Neural progenitor cell (in vitro differentiated cells): ENCODE measurements around the gene ADD3. TPM values are rescaled to one million over a fixed set of nuclear protein-coding genes. Genes with fewer than 3 reads are reported as not detected.
"Not testable (repeated sequence)": the region's sequence is repeated elsewhere in the genome, so short reads cannot be mapped to it uniquely, and the experiment has no call there.

ENCODE experiments used
- DNase-seq: peaks from one replicate; pipeline ENCODE4 v3.0.0-alpha.2; 2016; ENCODE audit warnings: low spot score
- H2AFZ ChIP-seq: fragments of 200-600 bp; sonication (generic); replicated peaks from 2 replicates; pipeline ENCODE4 v1.6.1; 2016; ENCODE audit warnings: antibody characterized with exemption
- H3F3A ChIP-seq: fragments of 200-600 bp; sonication (generic); 2 replicates; pipeline ENCODE4 v1.6.1; 2016; ENCODE audit warnings: antibody characterized with exemption, low read depth
- H3K27ac ChIP-seq: fragments of 200-600 bp; sonication (generic); 2 replicates; pipeline ENCODE4 v1.5.1; 2016; ENCODE audit warnings: mild to moderate bottlenecking
- H3K27me3 ChIP-seq: fragments of 200-600 bp; sonication (generic); 2 replicates; pipeline ENCODE4 v1.6.1; 2016; ENCODE audit warnings: mild to moderate bottlenecking, moderate library complexity
- H3K36me3 ChIP-seq: fragments of 200-600 bp; sonication (generic); 2 replicates; pipeline ENCODE4 v1.5.1; 2016
- H3K4me1 ChIP-seq: fragments of 200-600 bp; sonication (generic); 2 replicates; pipeline ENCODE4 v1.6.1; 2016; ENCODE audit warnings: mixed run types
- H3K4me2 ChIP-seq: fragments of 200-600 bp; sonication (generic); 2 replicates; pipeline ENCODE4 v1.6.1; 2016
- H3K4me3 ChIP-seq: fragments of 200-600 bp; sonication (generic); 2 replicates; pipeline ENCODE4 v1.5.1; 2016
- H3K79me2 ChIP-seq: fragments of 200-600 bp; sonication (generic); 2 replicates; pipeline ENCODE4 v1.6.1; 2016; ENCODE audit warnings: low read depth
- H3K9ac ChIP-seq: fragments of 200-600 bp; sonication (generic); 2 replicates; pipeline ENCODE4 v1.6.1; 2016
- H3K9me3 ChIP-seq: fragments of 200-600 bp; sonication (generic); 2 replicates; pipeline ENCODE4 v1.5.1; 2016; ENCODE audit warnings: low read depth
- H4K20me1 ChIP-seq: fragments of 200-600 bp; sonication (generic); 2 replicates; pipeline ENCODE4 v1.6.1; 2016; ENCODE audit warnings: low read depth
- H3K27ac Mint-ChIP-seq: 3 replicates; pipeline ENCODE4 v1.8.0; 2021; ENCODE audit warnings: mixed read lengths
- H3K27me3 Mint-ChIP-seq: 2 replicates; pipeline ENCODE4 v1.8.0; 2022; ENCODE audit warnings: low read depth, mild to moderate bottlenecking, inconsistent platforms, moderate library complexity, mixed read lengths; ENCODE audit not compliant: insufficient read depth
- H3K36me3 Mint-ChIP-seq: 3 replicates; pipeline ENCODE4 v1.8.0; 2021; ENCODE audit warnings: mixed read lengths
- H3K4me1 Mint-ChIP-seq: 3 replicates; pipeline ENCODE4 v1.8.0; 2021; ENCODE audit warnings: mixed read lengths
- H3K4me3 Mint-ChIP-seq: 3 replicates; pipeline ENCODE4 v1.8.0; 2021; ENCODE audit warnings: mild to moderate bottlenecking, moderate library complexity, mixed read lengths
- H3K9me3 Mint-ChIP-seq: 3 replicates; pipeline ENCODE4 v1.8.0; 2020; ENCODE audit warnings: mixed read lengths
- EZH2 ChIP-seq: fragments of 200-600 bp; sonication (generic); IDR thresholded peaks from 2 replicates; pipeline ENCODE4 v1.6.1; 2017; ENCODE audit warnings: antibody characterized with exemption, mild to moderate bottlenecking, moderate library complexity
- EZH2phosphoT487 ChIP-seq: fragments of 200-600 bp; sonication (generic); IDR thresholded peaks from 2 replicates; pipeline ENCODE4 v1.6.1; 2017; ENCODE audit warnings: antibody characterized with exemption
- total RNA-seq: library from RNA; depleted of rRNA; stranded (reverse); fragments of >200 nt; gene quantifications from 2 replicates; pipeline ENCODE4 v1.2.3, GENCODE V29; 2015; ENCODE audit warnings: low replicate concordance
- TF ChIP-seq, protein P1 (sequence below): fragments of 200-600 bp; sonication (generic); IDR thresholded peaks from 2 replicates; pipeline ENCODE4 v1.5.1; 2017; ENCODE audit warnings: antibody characterized with exemption, mild to moderate bottlenecking

ADD3 gene
- total RNA-seq, 1 donor from 2014 or later, result 345 TPM

DNA sequence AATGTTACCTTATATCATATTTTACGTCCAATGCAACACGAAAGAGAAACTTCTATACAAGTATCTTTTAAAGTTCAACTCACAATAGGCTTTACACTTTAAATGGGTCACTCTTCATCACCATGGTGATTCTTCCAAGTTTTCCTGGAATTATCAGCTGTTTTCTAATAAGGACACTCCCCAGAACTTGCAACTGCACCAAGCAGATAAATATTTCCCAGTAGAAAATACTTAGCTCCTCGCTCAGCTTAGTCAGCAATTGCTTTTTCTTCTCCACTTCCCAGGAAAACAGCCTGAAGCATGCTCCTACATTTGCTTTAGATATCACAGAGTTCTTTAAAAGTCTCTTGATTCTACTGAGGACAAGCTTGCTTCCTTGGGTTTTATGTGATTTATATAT, 25.7 kb upstream of the ADD3 start:
- no peak overlapping the region for H3K4me2 ChIP-seq
- no peak overlapping the region for H3K4me3 ChIP-seq
- Mint-ChIP-seq H3K4me3 (no peak overlapping the region), H3K4me1 (peaks cover 21% of the 10 kb centered on the region), H3K27me3 (peaks cover 4% of the 10 kb centered on the region), H3K9me3 (peaks cover 3% of the 10 kb centered on the region), H3K36me3 (no peaks in the 10 kb centered on the region), H3K27ac (no peak overlapping the region)
- peak overlapping the region; percentile 30 for H2AFZ ChIP-seq
- TF ChIP-seq EZH2phosphoT487 (no peak), EZH2 (no peak)
- TF ChIP-seq, protein P1, sequence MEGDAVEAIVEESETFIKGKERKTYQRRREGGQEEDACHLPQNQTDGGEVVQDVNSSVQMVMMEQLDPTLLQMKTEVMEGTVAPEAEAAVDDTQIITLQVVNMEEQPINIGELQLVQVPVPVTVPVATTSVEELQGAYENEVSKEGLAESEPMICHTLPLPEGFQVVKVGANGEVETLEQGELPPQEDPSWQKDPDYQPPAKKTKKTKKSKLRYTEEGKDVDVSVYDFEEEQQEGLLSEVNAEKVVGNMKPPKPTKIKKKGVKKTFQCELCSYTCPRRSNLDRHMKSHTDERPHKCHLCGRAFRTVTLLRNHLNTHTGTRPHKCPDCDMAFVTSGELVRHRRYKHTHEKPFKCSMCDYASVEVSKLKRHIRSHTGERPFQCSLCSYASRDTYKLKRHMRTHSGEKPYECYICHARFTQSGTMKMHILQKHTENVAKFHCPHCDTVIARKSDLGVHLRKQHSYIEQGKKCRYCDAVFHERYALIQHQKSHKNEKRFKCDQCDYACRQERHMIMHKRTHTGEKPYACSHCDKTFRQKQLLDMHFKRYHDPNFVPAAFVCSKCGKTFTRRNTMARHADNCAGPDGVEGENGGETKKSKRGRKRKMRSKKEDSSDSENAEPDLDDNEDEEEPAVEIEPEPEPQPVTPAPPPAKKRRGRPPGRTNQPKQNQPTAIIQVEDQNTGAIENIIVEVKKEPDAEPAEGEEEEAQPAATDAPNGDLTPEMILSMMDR, result no peak
- no peaks in the 10 kb centered on the region for H3K36me3 ChIP-seq
- peaks cover 7% of the 10 kb centered on the region for H3K4me1 ChIP-seq
- no peak overlapping the region for H3K9ac ChIP-seq
- H3F3A ChIP-seq, result peaks cover 7% of the 10 kb centered on the region
- H3K27ac ChIP-seq, result no peak overlapping the region
- H3K9me3 ChIP-seq, result no peaks in the 10 kb centered on the region
- H3K27me3 ChIP-seq, result no peaks in the 10 kb centered on the region
- H4K20me1 ChIP-seq, result no peaks in the 10 kb centered on the region
- no peak for DNase-seq
- H3K79me2 ChIP-seq, result no peaks in the 10 kb centered on the region

DNA sequence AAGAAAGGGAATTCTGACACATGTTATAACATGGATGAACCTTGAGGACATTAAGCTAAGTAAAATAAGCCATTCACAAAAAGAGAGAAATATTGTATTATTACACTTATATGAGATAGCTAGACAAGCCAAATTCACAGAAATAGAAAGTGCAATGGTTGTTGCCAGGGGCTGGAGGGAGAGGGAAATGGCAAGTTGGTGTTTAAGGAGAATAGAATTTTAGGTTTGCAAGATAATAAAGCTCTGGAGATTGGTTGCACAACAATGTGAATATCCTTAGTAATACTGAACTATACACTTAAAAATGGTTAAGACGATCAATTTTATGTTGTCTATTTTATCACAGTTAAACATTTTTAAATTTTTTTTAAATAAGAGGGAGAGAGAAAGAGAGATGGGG, 25.0 kb upstream of the ADD3 start:
- H3K9ac ChIP-seq, result no peak overlapping the region
- Mint-ChIP-seq H3K4me1 (peaks cover 14% of the 10 kb centered on the region), H3K4me3 (no peak overlapping the region), H3K9me3 (peaks cover 3% of the 10 kb centered on the region), H3K27me3 (peaks cover 6% of the 10 kb centered on the region), H3K27ac (no peak overlapping the region), H3K36me3 (no peaks in the 10 kb centered on the region)
- no peak overlapping the region for H3K4me2 ChIP-seq
- H3K4me3 ChIP-seq, result no peak overlapping the region
- H3K27me3 ChIP-seq, result no peaks in the 10 kb centered on the region
- H3K27ac ChIP-seq, result no peak overlapping the region
- no peaks in the 10 kb centered on the region for H3K36me3 ChIP-seq
- H3K9me3 ChIP-seq, result no peaks in the 10 kb centered on the region
- peaks cover 7% of the 10 kb centered on the region for H3K4me1 ChIP-seq
- no peak overlapping the region for H2AFZ ChIP-seq
- H4K20me1 ChIP-seq, result no peaks in the 10 kb centered on the region
- no peak for DNase-seq
- no peaks in the 10 kb centered on the region for H3K79me2 ChIP-seq
- peaks cover 7% of the 10 kb centered on the region for H3F3A ChIP-seq
- TF ChIP-seq EZH2, result no peak
- no peak for TF ChIP-seq EZH2phosphoT487
- TF ChIP-seq, protein P1, result no peak

DNA sequence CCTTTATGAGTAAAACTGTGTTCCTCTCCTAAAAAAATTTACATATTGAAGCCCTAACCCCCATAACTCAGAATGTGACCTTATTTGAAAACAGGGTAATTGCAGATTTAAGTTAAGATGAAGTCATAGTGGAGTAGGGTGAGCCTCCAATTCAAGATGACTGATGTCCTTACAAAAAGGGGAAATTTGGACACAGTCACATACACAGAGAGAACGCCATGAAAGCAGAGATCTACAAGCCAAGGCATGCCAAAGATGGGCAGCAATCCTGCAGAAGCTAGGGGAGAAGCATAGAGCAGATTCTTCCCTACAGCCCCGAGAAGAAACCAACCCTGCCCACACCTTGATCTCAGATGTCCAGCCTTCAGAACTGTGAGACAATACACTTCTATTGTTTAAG, 23.8 kb upstream of the ADD3 start:
- no peak overlapping the region for H3K4me2 ChIP-seq
- no peak overlapping the region for H3K27ac ChIP-seq
- TF ChIP-seq EZH2phosphoT487, result no peak
- TF ChIP-seq, protein P1, result no peak
- TF ChIP-seq EZH2, result no peak
- no peaks in the 10 kb centered on the region for H3K9me3 ChIP-seq
- no peak overlapping the region for H3K27ac Mint-ChIP-seq
- H3K79me2 ChIP-seq, result no peaks in the 10 kb centered on the region
- no peak overlapping the region for H3K4me3 Mint-ChIP-seq
- peaks cover 7% of the 10 kb centered on the region for H3K4me1 ChIP-seq
- peaks cover 3% of the 10 kb centered on the region for H3K9me3 Mint-ChIP-seq
- H3K27me3 ChIP-seq, result no peaks in the 10 kb centered on the region
- peaks cover 7% of the 10 kb centered on the region for H3F3A ChIP-seq
- no peaks in the 10 kb centered on the region for H4K20me1 ChIP-seq
- H3K4me1 Mint-ChIP-seq, result peaks cover 11% of the 10 kb centered on the region
- peaks cover 6% of the 10 kb centered on the region for H3K27me3 Mint-ChIP-seq
- no peak overlapping the region for H2AFZ ChIP-seq
- H3K9ac ChIP-seq, result no peak overlapping the region
- no peaks in the 10 kb centered on the region for H3K36me3 Mint-ChIP-seq
- no peaks in the 10 kb centered on the region for H3K36me3 ChIP-seq
- DNase-seq, result no peak
- no peak overlapping the region for H3K4me3 ChIP-seq

DNA sequence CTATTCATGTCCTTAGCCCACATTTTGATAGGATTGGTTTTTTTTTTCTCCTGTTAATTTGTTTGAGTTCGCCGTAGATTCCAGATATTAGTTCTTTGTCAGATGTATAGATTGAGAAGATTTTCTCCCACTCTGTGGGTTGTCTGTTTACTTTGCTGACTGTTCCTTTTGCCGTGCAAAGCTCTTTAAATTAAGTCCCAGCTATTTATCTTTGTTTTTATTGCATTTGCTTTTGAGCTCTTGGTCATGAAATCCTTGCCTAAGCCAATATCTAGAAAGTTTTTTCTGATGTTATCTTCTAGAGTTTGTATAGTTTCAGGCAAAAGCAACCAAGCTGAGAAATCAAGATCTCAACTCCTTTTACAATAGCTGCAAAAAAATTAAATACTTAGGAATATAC, 22.0 kb upstream of the ADD3 start:
- not testable (repeated sequence) for H3K36me3 Mint-ChIP-seq

More for the DNA sequence above, 22.0 kb upstream of the ADD3 start:
- not testable (repeated sequence) for H3K4me3 Mint-ChIP-seq, H3K9me3 Mint-ChIP-seq, H3K27me3 ChIP-seq, H3K4me2 ChIP-seq, H3K4me1 ChIP-seq, H3K27ac Mint-ChIP-seq, H2AFZ ChIP-seq, H3K27ac ChIP-seq, H3F3A ChIP-seq, H3K9ac ChIP-seq, H3K36me3 ChIP-seq, DNase-seq, H3K27me3 Mint-ChIP-seq, H3K9me3 ChIP-seq, H3K4me3 ChIP-seq, H4K20me1 ChIP-seq, H3K79me2 ChIP-seq
- H3K4me1 Mint-ChIP-seq, result peaks cover 11% of the 10 kb centered on the region
